ENCODE results near the gene G6PD.

DNA sequence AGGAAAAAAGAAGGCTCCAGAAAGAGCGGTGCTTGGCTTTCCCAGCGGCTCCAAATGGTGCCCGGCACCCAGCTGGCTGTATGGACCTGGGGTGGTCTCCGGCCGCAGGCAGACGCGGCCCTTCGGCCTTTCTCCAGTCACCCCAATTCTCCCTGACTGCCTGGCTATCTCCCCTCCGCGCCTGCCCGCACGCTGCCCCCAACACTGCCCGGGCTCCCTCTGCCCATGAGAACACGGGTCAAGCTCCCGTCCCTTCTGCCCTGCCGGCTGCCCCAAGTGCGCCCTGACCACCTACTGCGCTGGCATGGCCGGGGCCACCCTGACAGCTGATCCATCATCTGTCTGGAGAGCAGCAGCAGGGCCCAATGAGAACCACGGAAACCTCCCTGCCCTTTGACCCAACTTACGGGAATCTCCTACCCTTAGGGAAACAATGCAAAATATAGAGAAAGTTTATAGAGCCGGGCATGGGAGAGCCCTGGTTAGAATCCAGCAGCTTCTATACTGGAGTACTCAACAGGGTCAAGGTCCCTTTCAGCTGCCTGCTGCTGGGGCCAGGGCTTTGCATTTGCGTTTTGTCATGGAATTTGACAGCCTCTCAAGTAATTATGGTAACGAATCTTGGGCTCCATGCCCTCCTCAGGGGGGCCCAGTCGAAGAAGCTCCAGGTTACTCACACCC is 29.4 kb downstream of the G6PD start:
- no peak for TF ChIP-seq NR3C1 (IDR thresholded peaks at IDR 0.05)
- TF ChIP-seq ZC3H11A (IDR thresholded peaks at IDR 0.05): no peak
- no peak for TF ChIP-seq POLR2A (IDR thresholded peaks at IDR 0.05; ENCODE audit: low read length)
- no peak for TF ChIP-seq HOXA7 (CRISPR knock-in tag; IDR thresholded peaks at IDR 0.05)
- TF ChIP-seq, protein P1, sequence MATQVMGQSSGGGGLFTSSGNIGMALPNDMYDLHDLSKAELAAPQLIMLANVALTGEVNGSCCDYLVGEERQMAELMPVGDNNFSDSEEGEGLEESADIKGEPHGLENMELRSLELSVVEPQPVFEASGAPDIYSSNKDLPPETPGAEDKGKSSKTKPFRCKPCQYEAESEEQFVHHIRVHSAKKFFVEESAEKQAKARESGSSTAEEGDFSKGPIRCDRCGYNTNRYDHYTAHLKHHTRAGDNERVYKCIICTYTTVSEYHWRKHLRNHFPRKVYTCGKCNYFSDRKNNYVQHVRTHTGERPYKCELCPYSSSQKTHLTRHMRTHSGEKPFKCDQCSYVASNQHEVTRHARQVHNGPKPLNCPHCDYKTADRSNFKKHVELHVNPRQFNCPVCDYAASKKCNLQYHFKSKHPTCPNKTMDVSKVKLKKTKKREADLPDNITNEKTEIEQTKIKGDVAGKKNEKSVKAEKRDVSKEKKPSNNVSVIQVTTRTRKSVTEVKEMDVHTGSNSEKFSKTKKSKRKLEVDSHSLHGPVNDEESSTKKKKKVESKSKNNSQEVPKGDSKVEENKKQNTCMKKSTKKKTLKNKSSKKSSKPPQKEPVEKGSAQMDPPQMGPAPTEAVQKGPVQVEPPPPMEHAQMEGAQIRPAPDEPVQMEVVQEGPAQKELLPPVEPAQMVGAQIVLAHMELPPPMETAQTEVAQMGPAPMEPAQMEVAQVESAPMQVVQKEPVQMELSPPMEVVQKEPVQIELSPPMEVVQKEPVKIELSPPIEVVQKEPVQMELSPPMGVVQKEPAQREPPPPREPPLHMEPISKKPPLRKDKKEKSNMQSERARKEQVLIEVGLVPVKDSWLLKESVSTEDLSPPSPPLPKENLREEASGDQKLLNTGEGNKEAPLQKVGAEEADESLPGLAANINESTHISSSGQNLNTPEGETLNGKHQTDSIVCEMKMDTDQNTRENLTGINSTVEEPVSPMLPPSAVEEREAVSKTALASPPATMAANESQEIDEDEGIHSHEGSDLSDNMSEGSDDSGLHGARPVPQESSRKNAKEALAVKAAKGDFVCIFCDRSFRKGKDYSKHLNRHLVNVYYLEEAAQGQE (IDR thresholded peaks at IDR 0.05): no peak
- no peak for TF ChIP-seq PHF8 (IDR thresholded peaks at IDR 0.05; ENCODE audit: borderline replicate concordance, low read depth)

Measured in A549 (cell line).